Right lung (tissue), 5 donors: Measurements from ENCODE around the gene TK1. TPM values are rescaled to one million over a fixed set of nuclear protein-coding genes. Genes with fewer than 3 reads are reported as not detected.
A peak's percentile ranks its signal among the peaks of the same experiment; 100 is the strongest.
"Not testable (repeated sequence)": the region's sequence is repeated elsewhere in the genome, so short reads cannot be mapped to it uniquely, and the experiment has no call there.

Source experiments
- DNase-seq, 2 donors: peaks; one replicate each; pipeline ENCODE4 v3.0.0-alpha.2; 2013
- polyA plus RNA-seq, 5 donors: library from polyadenylated mRNA; unstranded; fragments of 120-200 nt; gene quantifications; one replicate each; pipeline versions ENCODE4 v1.2.1 to v1.2.3, GENCODE V29; 2013; ENCODE audit warnings: inconsistent platforms in 1 of 5, low replicate concordance in 1 of 5; ENCODE audit not compliant: insufficient read length in 5 of 5, insufficient read depth in 1 of 5

The TK1 gene
- polyA plus RNA-seq, 5 donors, result 24.5 to 39.7 (median 28.4) TPM

- no peak for DNase-seq
Observed at GRCh38 chr17:78182504-78182903, 4.3 kb downstream of the TK1 start.

GRCh38 chr17:78180508-78180907 lies 6.3 kb downstream of the TK1 start:
- no peak for DNase-seq

- DNase-seq, result no peak
Observed at GRCh38 chr17:78180083-78180482, 6.8 kb downstream of the TK1 start.

GRCh38 chr17:78179372-78179771 lies 7.5 kb downstream of the TK1 start:
- DNase-seq, result no peak

GRCh38 chr17:78176548-78177025 lies 10.3 kb downstream of the TK1 start:
- no peak for DNase-seq

- DNase-seq, result no peak
Observed at GRCh38 chr17:78175643-78175981, 11.2 kb downstream of the TK1 start.

- DNase-seq, result no peak
Observed at GRCh38 chr17:78174870-78175642, 11.8 kb downstream of the TK1 start.

- no peak for DNase-seq
Observed at GRCh38 chr17:78174346-78174869, 12.4 kb downstream of the TK1 start.

GRCh38 chr17:78173097-78173715 lies 13.6 kb downstream of the TK1 start:
- no peak for DNase-seq

GRCh38 chr17:78172249-78173051 lies 14.4 kb downstream of the TK1 start:
- DNase-seq, result no peak

GRCh38 chr17:78171591-78172248 lies 15.1 kb downstream of the TK1 start:
- not testable (repeated sequence) for DNase-seq

- DNase-seq, result no peak
Observed at GRCh38 chr17:78170692-78171590, 15.9 kb downstream of the TK1 start.

GRCh38 chr17:78168903-78169793 lies 17.7 kb downstream of the TK1 start:
- DNase-seq, result no peak

- DNase-seq, result peak in 1 of 2 donors; percentile 54
Observed at GRCh38 chr17:78168242-78168902, 18.5 kb downstream of the TK1 start, which contains the start of gene SYNGR2. Gene SYNGR2 (plus strand): TSS chr17:78168581. CDS start chr17:78168617, 36 bp downstream.

GRCh38 chr17:78166416-78166815 lies 20.4 kb downstream of the TK1 start:
- DNase-seq, result no peak

GRCh38 chr17:78164748-78165607 lies 21.9 kb downstream of the TK1 start:
- no peak for DNase-seq

- DNase-seq, result no peak
Observed at GRCh38 chr17:78163881-78164747, 22.7 kb downstream of the TK1 start.
